Panc1 (cell line): ENCODE data around the gene PPP2R3B. TPM values are rescaled to one million over a fixed set of nuclear protein-coding genes. Genes with fewer than 3 reads are reported as not detected.

Source experiments
- ATAC-seq: fragments of 200-7000 bp; cut with Tn5 transposase; 2 replicates; pipeline ENCODE4 v1.9.1; 2020; ENCODE audit warnings: mild to moderate bottlenecking, moderate library complexity
- BruUV-seq: library from RNA; stranded (reverse); fragments of 400-500 nt; replicated peaks from 2 replicates; lab custom pipeline; 2021; lab: Mats Ljungman, UMichigan
- CTCF ChIA-PET: fragments of 300-600 bp; sonication (Branson Sonifier 250); formaldehyde crosslinking; loops from one replicate; lab custom pipeline; 2022; ENCODE audit warnings: antibody characterized with exemption; lab: Charles Lee
- POLR2A ChIA-PET: fragments of 300-600 bp; sonication (Branson Sonifier 250); formaldehyde crosslinking; loops from one replicate; lab custom pipeline; 2022; ENCODE audit warnings: antibody characterized with exemption; lab: Charles Lee
- DNase-seq: peaks from one replicate; pipeline ENCODE4 v3.0.0-alpha.2; 2010; ENCODE audit warnings: low read depth, low spot score
- H3K27ac ChIP-seq: 2 replicates; pipeline ENCODE4 v1.5.1; 2011; ENCODE audit warnings: mild to moderate bottlenecking, low read length, inconsistent platforms
- H3K27me3 ChIP-seq: fragments of 200-500 bp; sonication (Bioruptor generic); 2 replicates; pipeline ENCODE4 v1.6.0; 2014; ENCODE audit warnings: low read length, inconsistent platforms; ENCODE audit not compliant: control insufficient read depth, insufficient read depth
- H3K36me3 ChIP-seq: fragments of 200-500 bp; sonication (Bioruptor generic); 2 replicates; pipeline ENCODE4 v1.5.1; 2014; ENCODE audit warnings: inconsistent platforms, mild to moderate bottlenecking, low read length, moderate library complexity; ENCODE audit not compliant: control insufficient read depth, insufficient read depth
- H3K4me1 ChIP-seq: 2 replicates; pipeline ENCODE4 v1.5.1; 2011; ENCODE audit warnings: inconsistent platforms, mild to moderate bottlenecking, low read length, moderate library complexity; ENCODE audit not compliant: control insufficient read depth, insufficient read depth
- H3K4me3 ChIP-seq, 2 experiments: 2 replicates each; pipeline ENCODE4 v1.5.1; 2011 to 2012; ENCODE audit warnings: low read depth in 2 of 2, low read length in 2 of 2, mild to moderate bottlenecking in 2 of 2, inconsistent platforms in 1 of 2, moderate library complexity in 1 of 2
- H3K9me3 ChIP-seq: fragments of 200-500 bp; sonication (Bioruptor generic); 2 replicates; pipeline ENCODE4 v1.5.1; 2014; ENCODE audit warnings: low read depth, mild to moderate bottlenecking, inconsistent platforms, low read length, moderate library complexity; ENCODE audit not compliant: control insufficient read depth, insufficient read depth
- CTCF ChIP-seq: fragments of 450-650 bp; IDR thresholded peaks from 2 replicates; pipeline ENCODE4 v1.5.1; 2017; ENCODE audit warnings: mild to moderate bottlenecking
- POLR2AphosphoS5 ChIP-seq: IDR thresholded peaks from 2 replicates; pipeline ENCODE4 v1.6.1; 2012; ENCODE audit warnings: mild to moderate bottlenecking, low read depth, low read length, moderate library complexity
- REST ChIP-seq, 2 experiments: IDR thresholded peaks; 2 replicates each; pipeline ENCODE4 v1.6.1; 2011 to 2012; ENCODE audit warnings: low read depth in 2 of 2, control low read depth in 1 of 2, low read length in 1 of 2, mild to moderate bottlenecking in 1 of 2, moderate library complexity in 1 of 2; ENCODE audit not compliant: insufficient read depth in 1 of 2
- SIN3A ChIP-seq: IDR thresholded peaks from 2 replicates; pipeline ENCODE4 v1.6.1; 2012; ENCODE audit warnings: low read depth, mild to moderate bottlenecking, low read length, moderate library complexity, borderline replicate concordance; ENCODE audit not compliant: insufficient read depth
- TCF7L2 ChIP-seq: IDR thresholded peaks from 2 replicates; pipeline ENCODE4 v1.6.1; 2011; ENCODE audit warnings: mild to moderate bottlenecking, low read depth, low read length, inconsistent platforms
- in situ Hi-C: cut with HindIII; loops from 2 replicates; pipeline ENCODE4 v1.10.0; 2016; ENCODE audit warnings: low sequenced_read_pairs, low pct_unique_long_range_greater_than_20kb
- intact Hi-C: fragments of 100-400 bp; cut with micrococcal nuclease; formaldehyde crosslinking; loops from one replicate; pipeline ENCODE4 v1.10.0; 2022; ENCODE audit not compliant: unreplicated experiment
- total RNA-seq: library from RNA; stranded (reverse); gene quantifications from one replicate; pipeline ENCODE4 v1.2.1, GENCODE V29; 2021; ENCODE audit not compliant: unreplicated experiment

PPP2R3B gene
- total RNA-seq, 1 experiment from 2014 or later, result 19.2 TPM

- H3K36me3 ChIP-seq, result no peaks in the 10 kb centered on the region
- H3K4me1 ChIP-seq, result no peaks in the 10 kb centered on the region
- POLR2A ChIA-PET, result no interaction called here
- BruUV-seq, result no TSS peak
- no peak overlapping the region for H3K4me3 ChIP-seq
- ATAC-seq (no peak), DNase-seq (no peak)
- intact Hi-C loops, result no loop called here
- in situ Hi-C loops, result no loop called here
- TF ChIP-seq POLR2AphosphoS5 (no peak), CTCF (no peak), SIN3A (no peak), REST (IDR thresholded peaks at IDR 0.05; ENCODE audit: insufficient read depth in 1 of 2, low read depth in 2 of 2, low read length in 1 of 2) (no peak), TCF7L2 (no peak)
- H3K27me3 ChIP-seq, result no peaks in the 10 kb centered on the region
- H3K9me3 ChIP-seq, result no peaks in the 10 kb centered on the region
- no peak overlapping the region for H3K27ac ChIP-seq
- CTCF ChIA-PET, result no interaction called here
Observed at GRCh38 chrX:352582-353314, 34.0 kb downstream of the PPP2R3B start.

- CTCF ChIA-PET, result no interaction called here
- BruUV-seq, result no TSS peak
- no peaks in the 10 kb centered on the region for H3K4me1 ChIP-seq
- DNase-seq (no peak), ATAC-seq (no peak)
- H3K36me3 ChIP-seq, result no peaks in the 10 kb centered on the region
- no peaks in the 10 kb centered on the region for H3K9me3 ChIP-seq
- TF ChIP-seq REST (IDR thresholded peaks at IDR 0.05; ENCODE audit: insufficient read depth in 1 of 2, low read depth in 2 of 2, low read length in 1 of 2), result no peak
- TF ChIP-seq SIN3A, result no peak
- TF ChIP-seq CTCF, result no peak
- no peak for TF ChIP-seq TCF7L2
- TF ChIP-seq POLR2AphosphoS5, result no peak
- H3K27me3 ChIP-seq, result no peaks in the 10 kb centered on the region
- POLR2A ChIA-PET, result no interaction called here
- intact Hi-C loops (no loop called here), in situ Hi-C loops (no loop called here)
- no peak overlapping the region for H3K4me3 ChIP-seq
- no peak overlapping the region for H3K27ac ChIP-seq
Observed at GRCh38 chrX:352181-352580, 34.5 kb downstream of the PPP2R3B start.
